ENCODE data around the gene COL27A1. TPM values are rescaled to one million over a fixed set of nuclear protein-coding genes. Genes with fewer than 3 reads are reported as not detected.

COL27A1 gene
- total and polyA plus RNA-seq, 2 donors (not counting 1 experiment from before 2014, with no cell fraction given), result 0.16 to 0.27 TPM

- ChIA-PET POLR2A (no interaction called here), CTCF (no interaction called here)
- Histone ChIP-seq H4K20me1 (ENCODE audit: control insufficient read depth, insufficient read depth, low read length, poor library complexity, severe bottlenecking) (no peaks in the 10 kb centered on the region), H3K36me3 (replicated peaks in 1 of 2; ENCODE audit: control extremely low read depth in 1 of 2, control insufficient read depth in 1 of 2, extremely low read depth in 1 of 2, insufficient read depth in 2 of 2, low read length in 1 of 2) (no peaks in the 10 kb centered on the region), H3K27me3 (replicated peaks in 1 of 4; ENCODE audit: control extremely low read depth in 1 of 4, control insufficient read depth in 3 of 4, insufficient read depth in 4 of 4, low read length in 3 of 4) (no peaks in the 10 kb centered on the region), H3K4me2 (replicated peaks; ENCODE audit: low read depth, low read length, poor library complexity, severe bottlenecking) (no peak overlapping the region), H3K79me2 (ENCODE audit: control insufficient read depth, insufficient read depth, low read length) (no peaks in the 10 kb centered on the region), H2AFZ (ENCODE audit: insufficient read depth, low read depth, low read length, poor library complexity, severe bottlenecking) (no peak overlapping the region), H3K9me3 (ENCODE audit: control extremely low read depth in 1 of 3, control insufficient read depth in 2 of 3, insufficient read depth in 1 of 3, low read length in 2 of 3) (no peaks in the 10 kb centered on the region), H3K4me1 (ENCODE audit: control insufficient read depth in 2 of 2, insufficient read depth in 2 of 2, low read length in 2 of 2) (no peaks in the 10 kb centered on the region), H3K9ac (ENCODE audit: low read length) (no peak overlapping the region), H3K27ac (ENCODE audit: low read length in 2 of 2) (no peak overlapping the region), H3K4me3 (ENCODE audit: control extremely low read depth in 1 of 5, extremely low read depth in 1 of 5, insufficient read depth in 1 of 5, low read depth in 2 of 5, low read length in 4 of 5) (no peak overlapping the region)
- no peak overlapping the region for H3K27ac Mint-ChIP-seq
- DNase-seq, result no peak
- TF ChIP-seq EZH2 (IDR thresholded peaks at IDR 0.05; ENCODE audit: borderline replicate concordance, insufficient read depth, low read depth, low read length, poor library complexity, severe bottlenecking), result no peak
- no peak for TF ChIP-seq CTCF (IDR thresholded peaks at IDR 0.05)
- no peaks in the 10 kb centered on the region for H3K27me3 Mint-ChIP-seq
- H3K9me3 Mint-ChIP-seq (ENCODE audit: insufficient read depth), result no peaks in the 10 kb centered on the region
- no peak for ATAC-seq (ENCODE audit: low read depth)
- H3K4me1 Mint-ChIP-seq, result no peaks in the 10 kb centered on the region
- intact Hi-C loops (cut with micrococcal nuclease), result no loop called here
- WGBS (ENCODE audit: insufficient coverage), result 92% methylated on average over 5 of the region's 6 CpGs
- no peak overlapping the region for H3K4me3 Mint-ChIP-seq
These were observed 58.2 kb downstream of the COL27A1 start for GRCh38 chr9:114213566-114213965.

GRCh38 chr9:114214181-114214580, 58.8 kb downstream of the COL27A1 start:
- H3K4me3 ChIP-seq (ENCODE audit: control extremely low read depth in 1 of 5, extremely low read depth in 1 of 5, insufficient read depth in 1 of 5, low read depth in 2 of 5, low read length in 4 of 5), result no peak overlapping the region
- H4K20me1 ChIP-seq (ENCODE audit: control insufficient read depth, insufficient read depth, low read length, poor library complexity, severe bottlenecking), result no peaks in the 10 kb centered on the region
- H3K27ac ChIP-seq (ENCODE audit: low read length in 2 of 2), result no peak overlapping the region
- no peaks in the 10 kb centered on the region for H3K36me3 ChIP-seq (replicated peaks in 1 of 2; ENCODE audit: control extremely low read depth in 1 of 2, control insufficient read depth in 1 of 2, extremely low read depth in 1 of 2, insufficient read depth in 2 of 2, low read length in 1 of 2)
- no peak overlapping the region for H3K9ac ChIP-seq (ENCODE audit: low read length)
- intact Hi-C loops (cut with micrococcal nuclease), result no loop called here
- H3K9me3 Mint-ChIP-seq (ENCODE audit: insufficient read depth), result no peaks in the 10 kb centered on the region
- H3K4me1 ChIP-seq (ENCODE audit: control insufficient read depth in 2 of 2, insufficient read depth in 2 of 2, low read length in 2 of 2), result no peaks in the 10 kb centered on the region
- H3K27me3 ChIP-seq (replicated peaks in 1 of 4; ENCODE audit: control extremely low read depth in 1 of 4, control insufficient read depth in 3 of 4, insufficient read depth in 4 of 4, low read length in 3 of 4), result no peaks in the 10 kb centered on the region
- no peak overlapping the region for H3K4me3 Mint-ChIP-seq
- 82% methylated on average over 6 of the region's 6 CpGs for WGBS (ENCODE audit: insufficient coverage)
- no peak overlapping the region for H3K27ac Mint-ChIP-seq
- no peaks in the 10 kb centered on the region for H3K9me3 ChIP-seq (ENCODE audit: control extremely low read depth in 1 of 3, control insufficient read depth in 2 of 3, insufficient read depth in 1 of 3, low read length in 2 of 3)
- no peaks in the 10 kb centered on the region for H3K27me3 Mint-ChIP-seq
- DNase-seq (no peak), ATAC-seq (ENCODE audit: low read depth) (no peak)
- H3K4me2 ChIP-seq (replicated peaks; ENCODE audit: low read depth, low read length, poor library complexity, severe bottlenecking), result no peak overlapping the region
- POLR2A ChIA-PET, result no interaction called here
- CTCF ChIA-PET, result no interaction called here
- no peaks in the 10 kb centered on the region for H3K4me1 Mint-ChIP-seq
- H3K79me2 ChIP-seq (ENCODE audit: control insufficient read depth, insufficient read depth, low read length), result no peaks in the 10 kb centered on the region
- no peak for TF ChIP-seq EZH2 (IDR thresholded peaks at IDR 0.05; ENCODE audit: borderline replicate concordance, insufficient read depth, low read depth, low read length, poor library complexity, severe bottlenecking)
- no peak for TF ChIP-seq CTCF (IDR thresholded peaks at IDR 0.05)
- no peak overlapping the region for H2AFZ ChIP-seq (ENCODE audit: insufficient read depth, low read depth, low read length, poor library complexity, severe bottlenecking)
